ENCODE measurements around the gene GPR39. TPM values are rescaled to one million over a fixed set of nuclear protein-coding genes. Genes with fewer than 3 reads are reported as not detected.

GPR39 gene
- total and polyA plus RNA-seq, 2 donors (not counting 1 experiment from before 2014, with no cell fraction given), result 1.00 to 1.3 TPM

DNA sequence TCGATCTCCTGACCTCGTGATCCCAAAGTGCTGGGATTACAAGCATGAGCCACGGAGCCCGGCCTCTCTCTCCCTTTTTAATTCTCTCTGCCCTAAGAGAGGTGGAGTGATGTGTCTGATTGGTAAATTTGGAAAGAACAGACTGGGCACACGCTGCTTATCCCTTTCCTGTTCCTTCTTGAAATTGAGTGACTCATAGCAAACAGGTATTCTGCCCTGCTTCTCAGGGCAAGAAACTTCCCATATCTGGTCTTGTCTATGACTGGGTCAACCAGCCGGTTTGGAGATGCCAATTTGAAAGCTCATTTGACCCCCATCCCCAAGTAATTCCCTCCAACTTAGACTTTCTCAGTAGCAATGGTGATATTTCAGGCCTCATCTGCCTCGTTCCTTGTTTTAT is 238.4 kb downstream of the GPR39 start:
- Histone ChIP-seq H3K36me3 (ENCODE audit: control insufficient read depth, insufficient read depth, low read length) (no peaks in the 10 kb centered on the region), H3K4me1 (ENCODE audit: control insufficient read depth, extremely low read depth, insufficient read depth, low read length) (no peaks in the 10 kb centered on the region), H3K27ac (ENCODE audit: insufficient read depth, low read length) (no peak overlapping the region), H3K9ac (ENCODE audit: insufficient read depth, low read length) (no peak overlapping the region), H3K27me3 (ENCODE audit: control insufficient read depth, insufficient read depth, low read length) (no peaks in the 10 kb centered on the region), H4K20me1 (ENCODE audit: control insufficient read depth, extremely low read depth, insufficient read depth, low read length) (no peaks in the 10 kb centered on the region), H3K4me2 (ENCODE audit: extremely low read depth, insufficient read depth, low read length) (no peak overlapping the region), H2AFZ (ENCODE audit: low read length) (no peak overlapping the region), H3K9me3 (ENCODE audit: control insufficient read depth, insufficient read depth, low read depth, low read length) (no peaks in the 10 kb centered on the region), H3K4me3 (replicated peaks in 1 of 4; ENCODE audit: control extremely low read depth in 1 of 4, insufficient read depth in 1 of 4, low read depth in 3 of 4, low read length in 4 of 4) (no peak overlapping the region), H3K79me2 (ENCODE audit: control insufficient read depth, insufficient read depth, low read length) (no peaks in the 10 kb centered on the region)
- no peak for TF ChIP-seq EZH2 (IDR thresholded peaks at IDR 0.05; ENCODE audit: low read length, missing control alignments)
- TF ChIP-seq, protein P1, sequence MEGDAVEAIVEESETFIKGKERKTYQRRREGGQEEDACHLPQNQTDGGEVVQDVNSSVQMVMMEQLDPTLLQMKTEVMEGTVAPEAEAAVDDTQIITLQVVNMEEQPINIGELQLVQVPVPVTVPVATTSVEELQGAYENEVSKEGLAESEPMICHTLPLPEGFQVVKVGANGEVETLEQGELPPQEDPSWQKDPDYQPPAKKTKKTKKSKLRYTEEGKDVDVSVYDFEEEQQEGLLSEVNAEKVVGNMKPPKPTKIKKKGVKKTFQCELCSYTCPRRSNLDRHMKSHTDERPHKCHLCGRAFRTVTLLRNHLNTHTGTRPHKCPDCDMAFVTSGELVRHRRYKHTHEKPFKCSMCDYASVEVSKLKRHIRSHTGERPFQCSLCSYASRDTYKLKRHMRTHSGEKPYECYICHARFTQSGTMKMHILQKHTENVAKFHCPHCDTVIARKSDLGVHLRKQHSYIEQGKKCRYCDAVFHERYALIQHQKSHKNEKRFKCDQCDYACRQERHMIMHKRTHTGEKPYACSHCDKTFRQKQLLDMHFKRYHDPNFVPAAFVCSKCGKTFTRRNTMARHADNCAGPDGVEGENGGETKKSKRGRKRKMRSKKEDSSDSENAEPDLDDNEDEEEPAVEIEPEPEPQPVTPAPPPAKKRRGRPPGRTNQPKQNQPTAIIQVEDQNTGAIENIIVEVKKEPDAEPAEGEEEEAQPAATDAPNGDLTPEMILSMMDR (conservative IDR thresholded peaks at IDR 0.05 in 1 of 2, IDR thresholded peaks at IDR 0.05 in 1 of 2; ENCODE audit: low read depth in 1 of 2, low read length in 2 of 2), result no peak
- no peak for DNase-seq (ENCODE audit: low read depth in 2 of 2)

DNA sequence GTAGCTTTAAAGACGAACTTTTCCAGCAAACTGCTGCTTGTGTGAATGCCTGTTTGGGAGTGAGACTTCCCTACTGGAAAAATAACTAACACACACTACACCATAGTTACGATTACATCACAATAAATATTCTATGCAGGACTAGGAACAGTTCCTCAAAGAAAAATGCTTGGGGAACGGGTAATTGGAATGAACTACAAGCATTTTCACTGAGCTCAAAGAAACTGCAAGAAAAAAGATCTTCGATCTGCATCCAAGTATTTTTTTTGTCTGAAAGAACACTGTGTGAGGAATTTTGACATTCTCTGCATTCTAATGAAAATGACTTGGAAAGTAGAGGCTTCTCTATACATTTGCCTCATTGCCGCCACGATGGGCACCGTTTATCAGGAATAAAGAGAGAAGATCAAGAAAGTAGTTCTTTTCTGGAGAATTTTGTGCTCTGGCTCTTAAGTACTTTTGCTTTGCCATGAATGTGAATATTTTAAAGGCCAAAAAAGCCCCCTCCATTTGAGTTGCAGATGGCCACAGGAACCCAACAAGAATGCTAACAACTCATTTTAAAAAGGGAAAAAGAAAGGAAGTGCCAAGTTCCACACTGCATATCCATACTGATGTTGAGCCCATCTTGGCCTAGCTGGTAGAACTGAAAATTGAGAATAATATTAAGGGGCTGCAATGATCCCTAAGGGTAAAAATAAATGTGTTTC is 239.8 kb downstream of the GPR39 start:
- H3K9ac ChIP-seq (ENCODE audit: insufficient read depth, low read length), result no peak overlapping the region
- no peaks in the 10 kb centered on the region for H3K9me3 ChIP-seq (ENCODE audit: control insufficient read depth, insufficient read depth, low read depth, low read length)
- H3K27ac ChIP-seq (ENCODE audit: insufficient read depth, low read length), result no peak overlapping the region
- H4K20me1 ChIP-seq (ENCODE audit: control insufficient read depth, extremely low read depth, insufficient read depth, low read length), result no peaks in the 10 kb centered on the region
- DNase-seq (ENCODE audit: low read depth in 2 of 2), result peak; percentile 42 to 53
- no peak overlapping the region for H3K4me2 ChIP-seq (ENCODE audit: extremely low read depth, insufficient read depth, low read length)
- H3K4me3 ChIP-seq (replicated peaks in 1 of 4; ENCODE audit: control extremely low read depth in 1 of 4, insufficient read depth in 1 of 4, low read depth in 3 of 4, low read length in 4 of 4), result no peak overlapping the region
- TF ChIP-seq EZH2 (IDR thresholded peaks at IDR 0.05; ENCODE audit: low read length, missing control alignments), result no peak
- TF ChIP-seq, protein P1 (conservative IDR thresholded peaks at IDR 0.05 in 1 of 2, IDR thresholded peaks at IDR 0.05 in 1 of 2; ENCODE audit: low read depth in 1 of 2, low read length in 2 of 2), result no peak
- H2AFZ ChIP-seq (ENCODE audit: low read length), result no peak overlapping the region
- H3K4me1 ChIP-seq (ENCODE audit: control insufficient read depth, extremely low read depth, insufficient read depth, low read length), result no peaks in the 10 kb centered on the region
- no peaks in the 10 kb centered on the region for H3K36me3 ChIP-seq (ENCODE audit: control insufficient read depth, insufficient read depth, low read length)
- H3K27me3 ChIP-seq (ENCODE audit: control insufficient read depth, insufficient read depth, low read length), result no peaks in the 10 kb centered on the region
- no peaks in the 10 kb centered on the region for H3K79me2 ChIP-seq (ENCODE audit: control insufficient read depth, insufficient read depth, low read length)

DNA sequence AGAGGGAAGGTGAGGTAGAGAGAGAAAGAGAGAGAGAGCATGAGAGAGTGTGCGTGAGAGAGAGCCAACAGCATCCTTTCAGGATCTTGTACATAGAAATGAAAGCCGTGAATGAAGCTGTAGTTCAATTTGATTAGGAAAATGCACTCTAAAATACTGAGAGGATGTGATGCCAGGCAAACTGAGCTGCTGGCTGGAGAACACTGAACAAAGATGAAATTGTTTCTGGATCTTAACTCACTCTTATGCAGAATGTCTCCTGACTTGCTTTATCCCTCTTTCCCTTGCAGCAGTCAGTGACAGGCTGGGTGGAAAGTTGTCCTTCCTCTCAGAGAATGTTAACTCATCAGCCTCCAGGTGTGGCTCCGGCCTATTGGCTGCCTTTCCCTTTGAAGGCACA is 242.7 kb downstream of the GPR39 start:
- DNase-seq (ENCODE audit: low read depth in 2 of 2), result no peak

More for the DNA sequence above, 242.7 kb downstream of the GPR39 start:
- no peaks in the 10 kb centered on the region for H3K4me1 ChIP-seq (ENCODE audit: control insufficient read depth, extremely low read depth, insufficient read depth, low read length)
- H3K4me3 ChIP-seq (replicated peaks in 1 of 4; ENCODE audit: control extremely low read depth in 1 of 4, insufficient read depth in 1 of 4, low read depth in 3 of 4, low read length in 4 of 4), result no peak overlapping the region
- H3K79me2 ChIP-seq (ENCODE audit: control insufficient read depth, insufficient read depth, low read length), result no peaks in the 10 kb centered on the region
- no peak overlapping the region for H3K4me2 ChIP-seq (ENCODE audit: extremely low read depth, insufficient read depth, low read length)
- no peaks in the 10 kb centered on the region for H4K20me1 ChIP-seq (ENCODE audit: control insufficient read depth, extremely low read depth, insufficient read depth, low read length)
- H2AFZ ChIP-seq (ENCODE audit: low read length), result no peak overlapping the region
- TF ChIP-seq, protein P1 (conservative IDR thresholded peaks at IDR 0.05 in 1 of 2, IDR thresholded peaks at IDR 0.05 in 1 of 2; ENCODE audit: low read depth in 1 of 2, low read length in 2 of 2), result no peak
- TF ChIP-seq EZH2 (IDR thresholded peaks at IDR 0.05; ENCODE audit: low read length, missing control alignments), result no peak
- no peak overlapping the region for H3K9ac ChIP-seq (ENCODE audit: insufficient read depth, low read length)
- H3K27ac ChIP-seq (ENCODE audit: insufficient read depth, low read length), result no peak overlapping the region
- no peaks in the 10 kb centered on the region for H3K9me3 ChIP-seq (ENCODE audit: control insufficient read depth, insufficient read depth, low read depth, low read length)
- no peaks in the 10 kb centered on the region for H3K36me3 ChIP-seq (ENCODE audit: control insufficient read depth, insufficient read depth, low read length)
- no peaks in the 10 kb centered on the region for H3K27me3 ChIP-seq (ENCODE audit: control insufficient read depth, insufficient read depth, low read length)
